HG03196 (cell line): ENCODE data around the gene ACTG1.

Experiments
- ATAC-seq: cut with Tn5 transposase; IDR thresholded peaks from one replicate; pipeline ENCODE4 v1.9.1; 2021; ENCODE audit not compliant: unreplicated experiment

ACTG1 gene

GRCh38 chr17:81468111-81468769, 44.4 kb downstream of the ACTG1 start:
- ATAC-seq = no peak

GRCh38 chr17:81466564-81467472, 45.8 kb downstream of the ACTG1 start:
- ATAC-seq = no peak

GRCh38 chr17:81465910-81466309, 46.7 kb downstream of the ACTG1 start:
- no peak for ATAC-seq

- no peak for ATAC-seq
Observed at GRCh38 chr17:81464586-81464985, 48.0 kb downstream of the ACTG1 start.

- ATAC-seq = no peak
Observed at GRCh38 chr17:81463506-81463905, 49.1 kb downstream of the ACTG1 start.

GRCh38 chr17:81462506-81463125, 50.0 kb downstream of the ACTG1 start:
- ATAC-seq = no peak

- ATAC-seq = no peak
Observed at GRCh38 chr17:81461607-81462500, 50.7 kb downstream of the ACTG1 start.

GRCh38 chr17:81460856-81461460, 51.6 kb downstream of the ACTG1 start:
- ATAC-seq = no peak
